K562 (cell line): ENCODE data around the gene ELMO3. TPM values are rescaled to one million over a fixed set of nuclear protein-coding genes. Genes with fewer than 3 reads are reported as not detected.

Experiments
- ATAC-seq: fragments of 200-7000 bp; cut with Tn5 transposase; 3 replicates; pipeline ENCODE4 v1.9.1; 2020; ENCODE audit warnings: moderate library complexity
- BruUV-seq: library from RNA; stranded (reverse); fragments of 400-500 nt; replicated peaks from 2 replicates; lab custom pipeline; 2021; lab: Mats Ljungman, UMichigan
- CTCF ChIA-PET: fragments of 300-600 bp; formaldehyde crosslinking; extraction: SDS; loops from one replicate; lab custom pipeline; 2021; ENCODE audit warnings: low intra/inter-chr PET ratio; lab: Yijun Ruan, JAX
- POLR2A ChIA-PET: fragments of 300-600, 350-650 bp; sonication (Branson Sonifier 250); formaldehyde crosslinking; extraction: SDS; loops from one replicate; lab custom pipeline; 2021; ENCODE audit warnings: antibody characterized with exemption, inconsistent platforms; lab: Yijun Ruan, JAX
- DNase-seq, 4 experiments: peaks; one replicate each; pipeline versions ENCODE4 v3.0.0 to v3.0.0-alpha.2; 2011 to 2018; ENCODE audit warnings: low spot score in 3 of 4, mixed read lengths in 3 of 4; ENCODE audit errors: extremely low read depth in 1 of 4
- FAIRE-seq: peaks from 2 replicates; lab custom pipeline; 2011; peaks lifted over from hg19 to GRCh38; lab: Jason Lieb, UNC
- H2AFZ ChIP-seq: 2 replicates; pipeline ENCODE4 v1.6.0; 2011; ENCODE audit warnings: low read depth, low read length, control low read depth, inconsistent platforms
- H3K27ac ChIP-seq: fragments of 200-600 bp; 3 replicates; pipeline ENCODE4 v1.8.0; 2011; ENCODE audit warnings: low read depth, mild to moderate bottlenecking, control low read depth, inconsistent platforms, low read length, moderate library complexity, mixed read lengths; ENCODE audit errors: extremely low read depth
- H3K27me3 ChIP-seq, 2 experiments: fragments of 300-600 bp in 1 of 2; 2 replicates in 1 of 2; 3 replicates in 1 of 2; pipeline versions ENCODE4 v1.6.0 to v1.8.0; 2011; ENCODE audit warnings: inconsistent platforms in 2 of 2, low read length in 2 of 2, mild to moderate bottlenecking in 1 of 2, mixed read lengths in 1 of 2, moderate library complexity in 1 of 2; ENCODE audit not compliant: control insufficient read depth in 2 of 2, insufficient read depth in 2 of 2
- H3K36me3 ChIP-seq: fragments of 300-600 bp; 3 replicates; pipeline ENCODE4 v1.8.0; 2011; ENCODE audit warnings: mild to moderate bottlenecking, low read length, inconsistent platforms; ENCODE audit not compliant: control insufficient read depth, insufficient read depth
- H3K4me1 ChIP-seq, 2 experiments: fragments of 200-600 bp in 1 of 2; replicated peaks in 1 of 2; 2 replicates in 1 of 2; 3 replicates in 1 of 2; pipeline versions ENCODE4 v1.5.1 to v1.8.0; 2011; ENCODE audit warnings: inconsistent platforms in 2 of 2, low read length in 2 of 2, mild to moderate bottlenecking in 1 of 2, mixed read lengths in 1 of 2, moderate library complexity in 1 of 2; ENCODE audit not compliant: control insufficient read depth in 2 of 2, insufficient read depth in 2 of 2
- H3K4me2 ChIP-seq: 2 replicates; pipeline ENCODE4 v1.6.1; 2011; ENCODE audit warnings: low read length, control low read depth, inconsistent platforms, mixed read lengths; ENCODE audit not compliant: insufficient read depth
- H3K4me3 ChIP-seq: fragments of 200-600 bp; sonication (generic), shearing (Covaris generic); 2 replicates; pipeline ENCODE4 v1.5.1; 2016; ENCODE audit warnings: control low read depth, inconsistent platforms
- H3K79me2 ChIP-seq: fragments of 200-600 bp; 3 replicates; pipeline ENCODE4 v1.8.0; 2011; ENCODE audit warnings: low read length, inconsistent platforms; ENCODE audit not compliant: control insufficient read depth, insufficient read depth
- H3K9ac ChIP-seq, 2 experiments: 2 replicates each; pipeline versions ENCODE4 v1.6.0 to v1.6.1; 2011; ENCODE audit warnings: low read depth in 2 of 2, low read length in 2 of 2, control low read depth in 1 of 2, inconsistent platforms in 1 of 2, mild to moderate bottlenecking in 1 of 2, mixed read lengths in 1 of 2; ENCODE audit not compliant: insufficient read depth in 1 of 2
- H3K9me1 ChIP-seq: one replicate; pipeline ENCODE4 v1.6.0; 2011; ENCODE audit warnings: inconsistent platforms, mild to moderate bottlenecking, low read length, moderate library complexity; ENCODE audit not compliant: control insufficient read depth, insufficient read depth
- H3K9me3 ChIP-seq: replicated peaks from 2 replicates; pipeline ENCODE4 v1.5.1; 2011; ENCODE audit warnings: low read depth, low read length, inconsistent platforms; ENCODE audit not compliant: control insufficient read depth, insufficient read depth
- H4K20me1 ChIP-seq: replicated peaks from 2 replicates; pipeline ENCODE4 v1.6.1; 2011; ENCODE audit warnings: low read length, inconsistent platforms, mixed read lengths; ENCODE audit not compliant: control insufficient read depth, insufficient read depth
- BCOR ChIP-seq: fragments of 450-650 bp; IDR thresholded peaks from 2 replicates; pipeline ENCODE4 v1.6.1; 2016
- HNRNPL ChIP-seq: fragments of 200-400 bp; formaldehyde crosslinking; IDR thresholded peaks from 2 replicates; pipeline ENCODE4 v1.6.1; 2017; ENCODE audit warnings: low read depth, mild to moderate bottlenecking, low read length
- PCBP1 ChIP-seq: fragments of 200-400 bp; formaldehyde crosslinking; IDR thresholded peaks from 2 replicates; pipeline ENCODE4 v1.6.1; 2018; ENCODE audit warnings: mild to moderate bottlenecking, low read depth, low read length; ENCODE audit not compliant: poor library complexity, severe bottlenecking
- TGIF2 ChIP-seq: sonication (generic); formaldehyde crosslinking; IDR thresholded peaks from 2 replicates; pipeline ENCODE4 v1.8.1; 2022; ENCODE audit warnings: mild to moderate bottlenecking, missing genetic modification reagents, moderate library complexity
- TRIM28 ChIP-seq: fragments of 450-650 bp; IDR thresholded peaks from 2 replicates; pipeline ENCODE4 v1.6.1; 2017
- ZFX ChIP-seq: sonication (generic); formaldehyde crosslinking; IDR thresholded peaks from 2 replicates; pipeline ENCODE4 v1.8.0; 2022; ENCODE audit warnings: mild to moderate bottlenecking, missing genetic modification reagents, moderate library complexity
- WGBS: fragments of 100-300 bp; shearing (Covaris generic); methylation state at CpG from one replicate; pipeline ENCODE4 v1.1.6; 2016; ENCODE audit warnings: low coverage, mixed read lengths; ENCODE audit not compliant: insufficient coverage; ENCODE audit errors: missing lambda C conversion rate; 5-methylcytosine and 5-hydroxymethylcytosine counted together
- in situ Hi-C: fragments of 300-500 bp; cut with MboI; formaldehyde crosslinking; loops from 4 replicates; pipeline ENCODE4 v1.15.0; 2018; ENCODE audit warnings: inconsistent platforms, mixed read lengths
- intact Hi-C: fragments of 100-400 bp; cut with micrococcal nuclease; formaldehyde crosslinking; loops from 2 replicates; pipeline ENCODE4 v1.14.2; 2022
- polyA plus RNA-seq, 8 experiments: library from polyadenylated mRNA; depleted of rRNA in 4 of 8; stranded (reverse) in 5 of 8; unstranded in 3 of 8; fragments of >200 nt; fragmentation: Nextera tagmentation in 2 of 8; fragmentation: Illumina TruSeq in 1 of 8; extraction: Ambion mirVana in 2 of 8; extraction: Trizol in 1 of 8; gene quantifications; 2 replicates each; pipeline versions ENCODE4 v1.2.1 to v1.2.3, GENCODE V29; 2011 to 2014; ENCODE audit warnings: inconsistent platforms in 1 of 8, missing spikeins in 1 of 8
- total RNA-seq, 7 experiments: library from RNA; depleted of rRNA in 6 of 7; stranded (reverse); fragments of >200 nt in 6 of 7; fragmentation: Illumina TruSeq in 2 of 7; extraction: Trizol in 2 of 7; gene quantifications; 2 replicates each; pipeline versions ENCODE4 v1.2.1 to v1.2.3, GENCODE V29; 2011 to 2021; ENCODE audit warnings: low replicate concordance in 1 of 7
- TF ChIP-seq, protein P1 (sequence below), 2 experiments: fragments of 450-650 bp in 1 of 2; sonication (generic) in 1 of 2; formaldehyde crosslinking in 1 of 2; IDR thresholded peaks in 1 of 2; conservative IDR thresholded peaks in 1 of 2; 2 replicates each; pipeline versions ENCODE4 v1.6.1 to v1.8.1; 2016 to 2023; ENCODE audit warnings: mild to moderate bottlenecking in 2 of 2, moderate library complexity in 2 of 2, inconsistent platforms in 1 of 2, missing genetic modification reagents in 1 of 2
- TF ChIP-seq, protein P2 (sequence below): fragments of 250-450 bp; sonication (Bioruptor Pico); IDR thresholded peaks from 2 replicates; pipeline ENCODE4 v1.5.0; 2021; ENCODE audit warnings: mild to moderate bottlenecking, moderate library complexity
- TF ChIP-seq, protein P3 (sequence below), 2 experiments: fragments of 250-450 bp in 1 of 2; fragments of 450-650 bp in 1 of 2; sonication (Bioruptor Pico) in 1 of 2; IDR thresholded peaks; 2 replicates each; pipeline versions ENCODE4 v1.6.1 to v1.8.0; 2016 to 2021; ENCODE audit warnings: mild to moderate bottlenecking in 2 of 2, moderate library complexity in 2 of 2, missing compliant biosample characterization in 1 of 2, missing genetic modification characterization in 1 of 2

ELMO3 gene
- total and polyA plus RNA-seq, 9 of the 15 experiments (the other 6 are each of a cell fraction or from before 2014, with no cell fraction given) = 0.04 to 5.1 (median 1.5) TPM

DNA sequence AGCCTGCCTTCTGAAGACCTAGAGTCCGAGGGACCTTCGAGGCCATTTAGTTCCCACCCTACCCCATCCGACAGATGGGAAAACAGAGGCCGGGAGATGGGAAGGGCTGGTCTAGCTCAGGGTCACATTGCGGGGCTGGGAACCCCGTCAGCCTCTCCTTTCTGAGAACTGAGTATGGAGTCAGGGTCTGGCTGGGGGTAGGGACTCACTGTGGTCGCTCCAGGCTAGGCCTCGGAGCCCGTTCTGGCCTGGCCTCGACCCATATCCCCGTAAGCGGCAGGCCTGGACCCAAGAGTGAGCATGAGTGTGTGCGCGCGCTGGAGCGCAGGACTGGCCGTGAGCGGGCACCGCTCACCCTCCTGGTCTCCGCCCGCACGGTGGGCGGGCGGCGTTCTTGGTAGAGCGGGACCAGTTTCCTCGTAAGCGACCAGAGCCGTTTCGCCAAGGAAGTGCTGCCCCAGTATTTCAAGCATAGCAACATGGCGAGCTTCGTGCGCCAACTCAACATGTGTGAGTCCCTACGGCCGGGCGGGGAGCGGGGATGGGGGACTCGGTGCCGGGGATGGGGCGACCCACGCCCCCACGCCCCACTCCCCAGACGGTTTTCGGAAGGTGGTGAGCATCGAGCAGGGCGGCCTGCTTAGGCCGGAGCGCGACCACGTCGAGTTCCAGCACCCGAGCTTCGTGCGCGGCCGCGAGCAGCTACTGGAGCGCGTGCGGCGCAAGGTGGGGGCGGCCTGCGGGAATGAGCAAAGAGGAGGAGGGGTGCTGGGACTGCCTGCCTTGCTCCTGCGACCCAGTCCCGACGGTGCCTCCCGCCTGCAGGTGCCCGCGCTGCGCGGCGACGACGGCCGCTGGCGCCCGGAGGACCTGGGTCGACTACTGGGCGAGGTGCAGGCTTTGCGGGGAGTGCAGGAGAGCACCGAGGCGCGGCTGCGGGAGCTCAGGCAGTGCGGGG, 33.5 kb upstream of the ELMO3 start:
- Histone ChIP-seq H2AFZ (no peak overlapping the region), H3K9ac (peak overlapping the region; percentile 76 to 95), H3K4me1 (peaks cover 19 to 84% of the 10 kb centered on the region in 2 experiments), H3K9me3 (no peaks in the 10 kb centered on the region), H3K36me3 (peaks cover 13% of the 10 kb centered on the region; the same call in 2 of the 3 replicates), H3K79me2 (peaks cover 12% of the 10 kb centered on the region), H3K27me3 (no peaks in the 10 kb centered on the region), H3K4me2 (peak overlapping the region; percentile 54), H3K4me3 (peak overlapping the region; percentile 34; the same call in 1 of the 2 replicates), H4K20me1 (no peaks in the 10 kb centered on the region), H3K9me1 (no peaks in the 10 kb centered on the region), H3K27ac (peak overlapping the region; percentile 82)
- in situ Hi-C loops (loop anchor here (25.0 kb wide), 1 partner anchor 203 kb away; the partner anchor contains the start of gene CES3), intact Hi-C loops (no loop called here)
- no TSS peak for BruUV-seq
- DNase-seq (peak in 1 of 4 experiments; percentile 29), ATAC-seq (no peak), FAIRE-seq (no peak)
- 89% methylated on average over 40 of the region's 85 CpGs for WGBS
- POLR2A ChIA-PET = interaction anchor here (0.5 to 0.6 kb wide), 2 partner anchors 12 to 315 kb away, joined by 3 read pairs; no protein-coding TSS in a partner anchor
- CTCF ChIA-PET = no interaction called here
- TF ChIP-seq TGIF2 = 0 out of 2 replicates have a peak, but pooled peaks have one; percentile 6
- TF ChIP-seq ZFX = peak; percentile 10; the same call in 1 of the 2 replicates
- TF ChIP-seq, protein P1, sequence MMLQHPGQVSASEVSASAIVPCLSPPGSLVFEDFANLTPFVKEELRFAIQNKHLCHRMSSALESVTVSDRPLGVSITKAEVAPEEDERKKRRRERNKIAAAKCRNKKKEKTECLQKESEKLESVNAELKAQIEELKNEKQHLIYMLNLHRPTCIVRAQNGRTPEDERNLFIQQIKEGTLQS (IDR thresholded peaks at IDR 0.05) = peak; percentile 49; the same call in 1 of the 2 replicates
- TF ChIP-seq, protein P1 (CRISPR knock-in tag; conservative IDR thresholded peaks at IDR 0.05) = no peak
- TF ChIP-seq TRIM28 = no peak
- TF ChIP-seq, protein P2, sequence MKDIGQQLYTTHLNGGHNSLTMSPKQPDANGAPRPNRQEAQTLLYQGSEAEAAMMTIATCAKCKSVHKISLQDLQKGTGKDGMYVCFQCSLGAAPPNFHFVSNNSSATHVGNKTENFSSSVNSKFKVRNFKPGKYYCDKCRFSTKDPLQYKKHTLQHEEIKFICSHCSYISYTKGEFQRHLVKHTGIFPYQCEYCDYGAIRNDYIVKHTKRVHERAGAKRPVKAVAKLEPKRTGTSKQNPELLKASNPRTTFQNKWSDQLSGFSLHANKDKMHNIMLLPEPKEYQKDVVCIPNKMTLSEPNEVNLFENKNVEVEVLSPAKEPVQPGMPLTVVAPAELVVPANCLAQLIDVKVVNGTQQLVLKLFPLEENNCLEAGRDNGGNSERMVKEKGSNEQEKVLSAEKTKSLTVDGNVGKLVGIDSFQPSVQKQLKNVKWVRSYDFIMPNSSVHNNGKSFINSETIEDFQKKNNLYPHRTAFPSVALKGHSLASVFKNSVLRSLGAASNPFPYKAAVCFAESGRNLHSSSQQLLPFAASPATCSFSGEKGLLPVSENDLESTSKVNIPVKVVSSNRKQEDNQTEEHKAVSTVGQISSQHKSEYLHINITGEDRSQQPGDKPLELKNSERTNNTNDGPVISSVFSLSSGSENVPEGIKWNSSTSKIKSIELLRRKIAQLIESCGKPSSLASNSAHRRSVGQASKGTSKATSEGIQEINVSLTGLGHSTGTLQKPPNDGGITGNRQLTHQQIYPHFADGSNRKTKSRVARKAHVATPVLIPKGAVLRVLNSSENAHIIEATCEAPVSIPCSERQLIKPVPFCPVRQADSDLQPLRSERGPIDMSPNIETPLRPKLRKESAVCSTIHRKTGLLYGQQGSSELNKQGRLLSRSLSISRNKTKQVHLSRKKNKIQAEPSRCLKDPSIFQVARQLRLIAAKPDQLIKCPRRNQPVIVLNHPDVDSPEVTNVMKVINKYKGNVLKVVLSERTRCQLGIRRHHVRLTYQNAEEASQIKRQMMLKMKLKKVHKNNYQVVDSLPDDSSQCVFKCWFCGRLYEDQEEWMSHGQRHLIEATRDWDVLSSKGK (CRISPR knock-in tag) = no peak
- TF ChIP-seq BCOR = peak; percentile 20; the same call in 1 of the 2 replicates
- TF ChIP-seq, protein P3, sequence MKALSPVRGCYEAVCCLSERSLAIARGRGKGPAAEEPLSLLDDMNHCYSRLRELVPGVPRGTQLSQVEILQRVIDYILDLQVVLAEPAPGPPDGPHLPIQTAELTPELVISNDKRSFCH (CRISPR knock-in tag; IDR thresholded peaks at IDR 0.05) = no peak
- TF ChIP-seq, protein P3 (tag; IDR thresholded peaks at IDR 0.05) = 0 out of 2 replicates have a peak, but pooled peaks have one; percentile 2
- TF ChIP-seq HNRNPL = peak; percentile 68; the same call in 1 of the 2 replicates
- peak; percentile 49 for TF ChIP-seq PCBP1
